HepG2 (cell line): ENCODE results near the gene MAP3K7CL.

Experiments used
- CREB1 ChIP-seq, 2 experiments: fragments of 450-650 bp in 1 of 2; IDR thresholded peaks; 2 replicates each; pipeline ENCODE4 v1.6.1; 2016 to 2017; ENCODE audit warnings: control low read depth in 1 of 2, mild to moderate bottlenecking in 1 of 2, missing compliant biosample characterization in 1 of 2, missing genetic modification characterization in 1 of 2
- EZH2 ChIP-seq: conservative IDR thresholded peaks from 2 replicates; pipeline ENCODE4 v1.6.1; 2012; ENCODE audit warnings: mild to moderate bottlenecking, low read depth, low read length, moderate library complexity
- POLR2G ChIP-seq: fragments of 200-400 bp; formaldehyde crosslinking; IDR thresholded peaks from 2 replicates; pipeline ENCODE4 v1.6.1; 2018; ENCODE audit warnings: mild to moderate bottlenecking, low read depth, low read length, moderate library complexity
- SP2 ChIP-seq: sonication (generic); formaldehyde crosslinking; IDR thresholded peaks from 2 replicates; pipeline ENCODE4 v1.5.1; 2020; ENCODE audit warnings: mild to moderate bottlenecking, missing genetic modification reagents
- TF ChIP-seq, protein P1 (sequence below): sonication (generic); formaldehyde crosslinking; IDR thresholded peaks from 2 replicates; pipeline ENCODE4 v1.4.0; 2020; ENCODE audit warnings: missing genetic modification reagents, mild to moderate bottlenecking, borderline replicate concordance
- TF ChIP-seq, protein P2 (sequence below): IDR thresholded peaks from 2 replicates; pipeline ENCODE4 v1.6.1; 2018; ENCODE audit warnings: missing genetic modification reagents, mild to moderate bottlenecking, missing compliant biosample characterization
- TF ChIP-seq, protein P3 (sequence below): sonication (generic); formaldehyde crosslinking; IDR thresholded peaks from 2 replicates; pipeline ENCODE4 v1.4.0; 2020; ENCODE audit warnings: missing genetic modification reagents
- TF ChIP-seq, protein P4 (sequence below): sonication (generic); formaldehyde crosslinking; IDR thresholded peaks from 2 replicates; pipeline ENCODE4 v1.5.0; 2020; ENCODE audit warnings: mild to moderate bottlenecking, missing genetic modification reagents, moderate library complexity

DNA sequence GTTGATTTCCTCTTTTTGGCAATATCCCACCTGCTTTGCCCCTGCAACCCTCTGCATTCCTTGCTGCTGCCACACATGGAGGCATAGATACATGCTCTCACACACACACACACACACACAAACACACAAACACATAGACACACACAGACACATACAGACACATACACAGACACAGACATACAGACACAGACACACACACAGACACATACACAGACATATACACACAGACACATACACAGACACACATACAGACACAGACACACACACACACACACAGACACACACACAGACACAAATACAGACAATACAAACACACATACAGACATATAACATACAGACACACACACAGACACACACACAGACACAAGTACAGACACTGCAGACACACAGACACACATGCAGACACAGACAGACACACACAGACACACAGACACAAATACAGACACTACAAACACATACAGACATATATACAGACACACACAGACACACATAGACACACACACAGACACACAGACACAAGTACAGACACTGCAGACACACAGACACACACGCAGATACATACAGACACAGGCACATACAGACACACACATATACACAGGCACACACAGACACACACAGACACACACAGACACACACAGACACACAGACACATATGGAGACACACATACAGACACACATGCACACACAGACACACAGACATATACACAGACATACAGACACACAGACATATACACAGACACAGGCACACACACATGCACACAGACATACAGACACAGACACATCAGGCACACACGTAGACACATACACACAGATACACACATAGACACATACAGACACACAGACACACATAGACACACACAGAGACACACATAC is 83.3 kb downstream of the MAP3K7CL start:
- TF ChIP-seq EZH2 (no peak), POLR2G (no peak), CREB1 (IDR thresholded peaks at IDR 0.05) (no peak), CREB1 (CRISPR knock-in tag; IDR thresholded peaks at IDR 0.05) (no peak), SP2 (CRISPR knock-in tag) (no peak)
- TF ChIP-seq, protein P1, sequence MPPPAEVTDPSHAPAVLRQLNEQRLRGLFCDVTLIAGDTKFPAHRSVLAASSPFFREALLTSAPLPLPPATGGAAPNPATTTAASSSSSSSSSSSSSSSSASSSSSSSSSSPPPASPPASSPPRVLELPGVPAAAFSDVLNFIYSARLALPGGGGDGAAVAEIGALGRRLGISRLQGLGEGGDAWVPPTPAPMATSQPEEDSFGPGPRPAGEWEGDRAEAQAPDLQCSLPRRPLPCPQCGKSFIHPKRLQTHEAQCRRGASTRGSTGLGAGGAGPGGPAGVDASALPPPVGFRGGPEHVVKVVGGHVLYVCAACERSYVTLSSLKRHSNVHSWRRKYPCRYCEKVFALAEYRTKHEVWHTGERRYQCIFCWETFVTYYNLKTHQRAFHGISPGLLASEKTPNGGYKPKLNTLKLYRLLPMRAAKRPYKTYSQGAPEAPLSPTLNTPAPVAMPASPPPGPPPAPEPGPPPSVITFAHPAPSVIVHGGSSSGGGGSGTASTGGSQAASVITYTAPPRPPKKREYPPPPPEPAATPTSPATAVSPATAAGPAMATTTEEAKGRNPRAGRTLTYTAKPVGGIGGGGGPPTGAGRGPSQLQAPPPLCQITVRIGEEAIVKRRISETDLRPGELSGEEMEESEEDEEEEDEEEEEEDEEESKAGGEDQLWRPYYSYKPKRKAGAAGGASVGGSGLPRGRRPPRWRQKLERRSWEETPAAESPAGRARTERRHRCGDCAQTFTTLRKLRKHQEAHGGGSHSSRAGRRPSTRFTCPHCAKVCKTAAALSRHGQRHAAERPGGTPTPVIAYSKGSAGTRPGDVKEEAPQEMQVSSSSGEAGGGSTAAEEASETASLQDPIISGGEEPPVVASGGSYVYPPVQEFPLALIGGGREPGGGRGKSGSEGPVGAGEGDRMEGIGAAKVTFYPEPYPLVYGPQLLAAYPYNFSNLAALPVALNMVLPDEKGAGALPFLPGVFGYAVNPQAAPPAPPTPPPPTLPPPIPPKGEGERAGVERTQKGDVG (CRISPR knock-in tag): no peak
- TF ChIP-seq, protein P2, sequence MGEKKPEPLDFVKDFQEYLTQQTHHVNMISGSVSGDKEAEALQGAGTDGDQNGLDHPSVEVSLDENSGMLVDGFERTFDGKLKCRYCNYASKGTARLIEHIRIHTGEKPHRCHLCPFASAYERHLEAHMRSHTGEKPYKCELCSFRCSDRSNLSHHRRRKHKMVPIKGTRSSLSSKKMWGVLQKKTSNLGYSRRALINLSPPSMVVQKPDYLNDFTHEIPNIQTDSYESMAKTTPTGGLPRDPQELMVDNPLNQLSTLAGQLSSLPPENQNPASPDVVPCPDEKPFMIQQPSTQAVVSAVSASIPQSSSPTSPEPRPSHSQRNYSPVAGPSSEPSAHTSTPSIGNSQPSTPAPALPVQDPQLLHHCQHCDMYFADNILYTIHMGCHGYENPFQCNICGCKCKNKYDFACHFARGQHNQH (CRISPR knock-in tag): no peak
- TF ChIP-seq, protein P3, sequence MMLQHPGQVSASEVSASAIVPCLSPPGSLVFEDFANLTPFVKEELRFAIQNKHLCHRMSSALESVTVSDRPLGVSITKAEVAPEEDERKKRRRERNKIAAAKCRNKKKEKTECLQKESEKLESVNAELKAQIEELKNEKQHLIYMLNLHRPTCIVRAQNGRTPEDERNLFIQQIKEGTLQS: no peak
- TF ChIP-seq, protein P4, sequence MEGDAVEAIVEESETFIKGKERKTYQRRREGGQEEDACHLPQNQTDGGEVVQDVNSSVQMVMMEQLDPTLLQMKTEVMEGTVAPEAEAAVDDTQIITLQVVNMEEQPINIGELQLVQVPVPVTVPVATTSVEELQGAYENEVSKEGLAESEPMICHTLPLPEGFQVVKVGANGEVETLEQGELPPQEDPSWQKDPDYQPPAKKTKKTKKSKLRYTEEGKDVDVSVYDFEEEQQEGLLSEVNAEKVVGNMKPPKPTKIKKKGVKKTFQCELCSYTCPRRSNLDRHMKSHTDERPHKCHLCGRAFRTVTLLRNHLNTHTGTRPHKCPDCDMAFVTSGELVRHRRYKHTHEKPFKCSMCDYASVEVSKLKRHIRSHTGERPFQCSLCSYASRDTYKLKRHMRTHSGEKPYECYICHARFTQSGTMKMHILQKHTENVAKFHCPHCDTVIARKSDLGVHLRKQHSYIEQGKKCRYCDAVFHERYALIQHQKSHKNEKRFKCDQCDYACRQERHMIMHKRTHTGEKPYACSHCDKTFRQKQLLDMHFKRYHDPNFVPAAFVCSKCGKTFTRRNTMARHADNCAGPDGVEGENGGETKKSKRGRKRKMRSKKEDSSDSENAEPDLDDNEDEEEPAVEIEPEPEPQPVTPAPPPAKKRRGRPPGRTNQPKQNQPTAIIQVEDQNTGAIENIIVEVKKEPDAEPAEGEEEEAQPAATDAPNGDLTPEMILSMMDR (CRISPR knock-in tag): no peak
